KMS-11 (cell line): Measurements from ENCODE around the gene STX1A.
A peak's percentile ranks its signal among the peaks of the same experiment; 100 is the strongest.

Experiments
- H2AFZ ChIP-seq: fragments of 200-600 bp; sonication (generic); 2 replicates; pipeline ENCODE4 v1.6.1; 2016; ENCODE audit warnings: antibody characterized with exemption, mixed run types, low read depth
- H3K27ac ChIP-seq: fragments of 200-600 bp; sonication (generic); 2 replicates; pipeline ENCODE4 v1.6.1; 2016; ENCODE audit warnings: mild to moderate bottlenecking, mixed run types
- H3K27me3 ChIP-seq: fragments of 200-600 bp; sonication (generic); 2 replicates; pipeline ENCODE4 v1.6.1; 2017; ENCODE audit warnings: mild to moderate bottlenecking, low read depth, mixed run types, moderate library complexity; ENCODE audit not compliant: insufficient read depth
- H3K36me3 ChIP-seq: fragments of 200-600 bp; sonication (generic); 2 replicates; pipeline ENCODE4 v1.6.1; 2017; ENCODE audit warnings: mild to moderate bottlenecking, mixed run types; ENCODE audit not compliant: insufficient read depth
- H3K4me1 ChIP-seq: fragments of 200-600 bp; sonication (generic); 2 replicates; pipeline ENCODE4 v1.6.1; 2016; ENCODE audit warnings: mild to moderate bottlenecking, low read depth, mixed run types; ENCODE audit not compliant: poor library complexity, severe bottlenecking
- H3K4me2 ChIP-seq: fragments of 200-600 bp; sonication (generic); 2 replicates; pipeline ENCODE4 v1.7.0; 2016; ENCODE audit warnings: mild to moderate bottlenecking, mixed run types
- H3K4me3 ChIP-seq: fragments of 200-600 bp; sonication (generic); IDR thresholded peaks from 2 replicates; pipeline ENCODE4 v1.6.1; 2017; ENCODE audit warnings: low read depth, low read length, mixed read lengths; ENCODE audit not compliant: insufficient read depth
- H3K79me2 ChIP-seq: fragments of 200-600 bp; sonication (generic); 2 replicates; pipeline ENCODE4 v1.6.1; 2016; ENCODE audit warnings: low read depth, mixed run types; ENCODE audit not compliant: insufficient read depth
- H3K9ac ChIP-seq: fragments of 200-600 bp; sonication (generic); 2 replicates; pipeline ENCODE4 v1.6.1; 2016; ENCODE audit warnings: mild to moderate bottlenecking, mixed run types
- H4K20me1 ChIP-seq: fragments of 200-600 bp; sonication (generic); 2 replicates; pipeline ENCODE4 v1.6.1; 2016; ENCODE audit warnings: mild to moderate bottlenecking, mixed run types; ENCODE audit not compliant: insufficient read depth
- TF ChIP-seq, protein P1 (sequence below): fragments of 200-600 bp; sonication (generic); conservative IDR thresholded peaks from 2 replicates; pipeline ENCODE4 v1.6.1; 2017; ENCODE audit warnings: low read depth, mild to moderate bottlenecking, antibody characterized with exemption, low read length, moderate library complexity, mixed read lengths

Gene STX1A

DNA sequence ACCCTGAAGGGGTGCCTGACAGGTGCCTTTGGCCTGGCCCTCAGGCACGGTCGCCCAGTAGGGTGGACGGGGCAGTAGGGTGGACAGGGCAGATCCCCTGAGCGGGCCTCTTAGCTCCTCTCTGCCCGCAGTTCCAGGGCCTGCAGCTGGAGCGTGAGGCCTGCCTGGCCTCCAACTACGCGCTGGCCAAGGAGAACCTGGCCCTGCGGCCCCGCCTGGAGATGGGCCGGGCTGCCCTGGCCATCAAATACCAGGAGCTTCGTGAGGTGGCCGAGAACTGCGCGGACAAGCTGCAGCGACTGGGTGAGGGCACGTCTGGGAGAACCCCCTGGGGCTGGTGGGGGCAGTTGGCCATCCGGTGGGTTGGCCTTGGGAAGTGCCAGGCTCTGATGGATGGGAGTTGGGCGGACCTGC lies 50.2 kb downstream of the STX1A start:
- Histone ChIP-seq H3K4me3 (no peak overlapping the region), H3K36me3 (no peaks in the 10 kb centered on the region), H2AFZ (no peak overlapping the region), H3K27me3 (peaks cover 22% of the 10 kb centered on the region), H3K79me2 (no peaks in the 10 kb centered on the region), H4K20me1 (no peaks in the 10 kb centered on the region), H3K27ac (no peak overlapping the region), H3K4me1 (peaks cover 3% of the 10 kb centered on the region), H3K4me2 (no peak overlapping the region), H3K9ac (no peak overlapping the region)
- TF ChIP-seq, protein P1, sequence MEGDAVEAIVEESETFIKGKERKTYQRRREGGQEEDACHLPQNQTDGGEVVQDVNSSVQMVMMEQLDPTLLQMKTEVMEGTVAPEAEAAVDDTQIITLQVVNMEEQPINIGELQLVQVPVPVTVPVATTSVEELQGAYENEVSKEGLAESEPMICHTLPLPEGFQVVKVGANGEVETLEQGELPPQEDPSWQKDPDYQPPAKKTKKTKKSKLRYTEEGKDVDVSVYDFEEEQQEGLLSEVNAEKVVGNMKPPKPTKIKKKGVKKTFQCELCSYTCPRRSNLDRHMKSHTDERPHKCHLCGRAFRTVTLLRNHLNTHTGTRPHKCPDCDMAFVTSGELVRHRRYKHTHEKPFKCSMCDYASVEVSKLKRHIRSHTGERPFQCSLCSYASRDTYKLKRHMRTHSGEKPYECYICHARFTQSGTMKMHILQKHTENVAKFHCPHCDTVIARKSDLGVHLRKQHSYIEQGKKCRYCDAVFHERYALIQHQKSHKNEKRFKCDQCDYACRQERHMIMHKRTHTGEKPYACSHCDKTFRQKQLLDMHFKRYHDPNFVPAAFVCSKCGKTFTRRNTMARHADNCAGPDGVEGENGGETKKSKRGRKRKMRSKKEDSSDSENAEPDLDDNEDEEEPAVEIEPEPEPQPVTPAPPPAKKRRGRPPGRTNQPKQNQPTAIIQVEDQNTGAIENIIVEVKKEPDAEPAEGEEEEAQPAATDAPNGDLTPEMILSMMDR = no peak

DNA sequence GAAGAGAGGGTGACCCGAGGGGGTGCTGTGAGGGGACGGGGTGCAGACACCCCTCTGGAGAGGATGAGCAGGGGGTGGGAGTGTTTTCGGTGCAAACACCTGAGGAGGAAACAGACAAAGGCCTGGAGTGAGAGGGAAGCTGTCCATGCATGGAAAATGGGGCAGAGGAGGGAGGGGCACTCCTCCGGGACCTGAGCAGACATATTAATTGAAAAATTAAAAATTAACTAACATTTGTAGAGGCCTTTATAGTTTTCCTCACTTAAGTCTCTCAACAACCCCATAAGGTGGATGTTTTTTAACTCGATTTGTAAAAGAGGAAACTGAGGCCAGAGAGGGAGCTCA lies 50.6 kb downstream of the STX1A start:
- Histone ChIP-seq H3K27me3 (peaks cover 23% of the 10 kb centered on the region), H3K4me1 (peaks cover 3% of the 10 kb centered on the region), H3K27ac (no peak overlapping the region), H4K20me1 (no peaks in the 10 kb centered on the region), H3K4me3 (no peak overlapping the region), H2AFZ (peak overlapping the region; percentile 67; the same call in 1 of the 2 replicates), H3K9ac (no peak overlapping the region), H3K79me2 (no peaks in the 10 kb centered on the region), H3K4me2 (peak overlapping the region; percentile 54; the same call in 1 of the 2 replicates), H3K36me3 (no peaks in the 10 kb centered on the region)
- TF ChIP-seq, protein P1 = no peak

DNA sequence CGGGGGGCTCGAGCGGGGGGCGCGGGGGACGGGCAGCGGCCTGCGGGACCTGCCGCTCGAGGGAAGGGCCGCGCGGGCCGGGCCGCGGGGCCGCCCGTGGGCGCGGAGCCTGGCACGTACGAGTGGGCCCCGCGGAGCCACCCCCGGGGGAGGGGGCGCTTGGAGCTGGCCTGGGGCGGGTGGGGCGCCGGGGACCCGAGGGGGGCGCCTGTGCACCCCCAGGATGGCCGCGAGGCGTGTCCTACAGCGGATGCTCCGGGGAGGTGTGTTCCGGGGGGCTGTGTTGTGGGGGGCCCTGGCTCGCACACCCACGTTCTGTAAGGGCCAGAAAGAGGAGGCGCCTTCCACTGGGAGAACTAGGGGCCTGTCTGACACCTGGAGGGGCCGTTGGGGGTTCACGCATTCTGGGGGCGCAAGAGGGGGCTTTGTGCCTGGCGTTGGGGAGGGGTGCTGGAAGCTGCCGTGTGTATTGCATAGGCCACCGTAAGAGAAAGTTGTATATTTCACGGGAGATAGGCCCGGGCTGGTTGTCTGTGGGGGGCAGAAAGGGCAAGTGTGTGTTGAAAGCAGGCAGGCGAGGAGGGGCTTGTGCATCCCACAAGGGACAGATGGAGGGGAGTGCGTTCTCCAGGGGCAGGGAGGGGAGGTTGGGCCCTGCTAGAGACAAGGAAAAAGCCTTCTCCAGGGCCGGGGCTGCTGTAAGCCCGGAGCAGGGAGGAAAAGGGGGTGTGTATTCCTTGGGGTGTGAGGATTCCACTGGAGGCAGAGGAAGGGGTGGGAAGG lies 51.2 kb downstream of the STX1A start:
- Histone ChIP-seq H3K27ac (no peak overlapping the region), H3K4me1 (peaks cover 3% of the 10 kb centered on the region), H3K27me3 (peaks cover 28% of the 10 kb centered on the region), H3K9ac (peak overlapping the region; percentile 15; the same call in 1 of the 2 replicates), H3K4me3 (no peak overlapping the region), H2AFZ (peak overlapping the region; percentile 67), H3K36me3 (no peaks in the 10 kb centered on the region), H3K79me2 (no peaks in the 10 kb centered on the region), H3K4me2 (peak overlapping the region; percentile 54), H4K20me1 (no peaks in the 10 kb centered on the region)
- TF ChIP-seq, protein P1 = 0 out of 2 replicates have a peak, but pooled peaks have one; percentile 2

DNA sequence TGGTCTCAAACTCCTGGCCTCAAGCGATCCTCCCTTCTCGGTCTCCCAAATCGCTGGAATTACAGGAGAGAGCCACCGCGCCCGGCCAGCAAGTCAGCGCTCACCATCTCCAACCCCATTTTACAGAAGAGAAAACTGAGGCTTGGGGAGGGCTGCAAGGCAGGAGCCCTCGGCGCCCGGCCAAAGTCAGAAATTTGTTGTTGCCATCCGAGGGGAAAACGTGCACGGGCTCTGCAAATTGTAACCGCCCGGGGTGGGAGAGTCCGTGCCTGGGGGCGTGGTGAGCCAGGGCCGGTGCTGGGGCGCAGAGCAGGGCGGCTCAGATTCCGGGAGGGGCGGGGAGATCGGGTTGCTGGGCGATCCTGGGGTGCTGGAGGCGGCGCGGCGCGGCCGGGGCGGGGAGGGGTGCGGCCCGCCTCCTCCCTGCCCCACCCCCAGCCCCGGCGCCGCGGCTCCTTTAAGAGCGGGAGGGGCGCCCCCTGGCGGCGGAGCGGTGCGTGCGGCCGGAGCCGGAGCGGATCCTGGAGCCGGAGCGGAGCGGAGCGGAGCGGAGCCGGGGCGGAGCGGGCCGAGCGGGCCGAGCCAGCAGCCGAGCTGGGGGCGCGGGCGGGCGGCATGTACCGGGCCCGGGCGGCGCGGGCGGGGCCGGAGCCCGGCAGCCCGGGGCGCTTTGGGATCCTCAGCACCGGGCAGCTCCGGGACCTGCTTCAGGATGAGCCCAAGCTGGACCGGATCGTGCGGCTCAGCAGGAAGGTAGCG lies 51.9 kb downstream of the STX1A start, which contains the start of gene VPS37D:
Gene VPS37D (plus strand): TSS at position 488 of the 759 bp plus-strand sequence. CDS start 128 bp downstream, at position 616.
- H3K4me3 ChIP-seq = no peak within 1 kb of the TSS
- TF ChIP-seq, protein P1 = peak; percentile 59; the same call in 1 of the 2 replicates

More for the DNA sequence above, 51.9 kb downstream of the STX1A start, which contains the start of gene VPS37D:
- H3K27ac ChIP-seq = no peak within 1 kb of the TSS
- H4K20me1 ChIP-seq = no peaks in the 10 kb centered on the region
- H3K4me2 ChIP-seq = peak within 1 kb of the TSS; percentile 54
- no peaks in the 10 kb centered on the region for H3K79me2 ChIP-seq
- H3K4me1 ChIP-seq = peaks cover 3% of the 10 kb centered on the region
- peaks cover 30% of the 10 kb centered on the region for H3K27me3 ChIP-seq
- peak within 1 kb of the TSS; percentile 67 for H2AFZ ChIP-seq
- H3K36me3 ChIP-seq = no peaks in the 10 kb centered on the region
- peak within 1 kb of the TSS; percentile 15; the same call in 1 of the 2 replicates for H3K9ac ChIP-seq
